MM.1S (cell line): ENCODE results near the gene METTL24.

Experiments
- DNase-seq: peaks from one replicate; pipeline ENCODE4 v3.0.0-alpha.2; 2015
- H2AFZ ChIP-seq: fragments of 300-600 bp; sonication (generic); 2 replicates; pipeline ENCODE4 v1.6.0; 2016; ENCODE audit warnings: antibody characterized with exemption, low read length
- H3F3A ChIP-seq: fragments of 300-600 bp; sonication (generic); 2 replicates; pipeline ENCODE4 v1.6.1; 2016; ENCODE audit warnings: mild to moderate bottlenecking, antibody characterized with exemption, low read length, moderate library complexity, mixed read lengths; ENCODE audit not compliant: insufficient read depth
- H3K27ac ChIP-seq: fragments of 300-600 bp; sonication (generic); 2 replicates; pipeline ENCODE4 v1.5.1; 2016; ENCODE audit warnings: mild to moderate bottlenecking, low read length
- H3K27me3 ChIP-seq: fragments of 300-600 bp; sonication (generic); replicated peaks from 2 replicates; pipeline ENCODE4 v1.6.0; 2016; ENCODE audit warnings: low read length; ENCODE audit not compliant: insufficient read depth
- H3K36me3 ChIP-seq: fragments of 300-600 bp; sonication (generic); replicated peaks from 2 replicates; pipeline ENCODE4 v1.6.1; 2016; ENCODE audit warnings: mild to moderate bottlenecking, low read length, mixed read lengths; ENCODE audit not compliant: insufficient read depth
- H3K4me1 ChIP-seq: fragments of 300-600 bp; sonication (generic); 2 replicates; pipeline ENCODE4 v1.6.1; 2016; ENCODE audit warnings: low read length, mixed read lengths
- H3K4me2 ChIP-seq: fragments of 300-600 bp; sonication (generic); 2 replicates; pipeline ENCODE4 v1.6.0; 2016; ENCODE audit warnings: low read depth, low read length
- H3K4me3 ChIP-seq: fragments of 300-600 bp; sonication (generic); 2 replicates; pipeline ENCODE4 v1.5.1; 2016; ENCODE audit warnings: low read length, mixed read lengths
- H3K79me2 ChIP-seq: fragments of 300-600 bp; sonication (generic); 2 replicates; pipeline ENCODE4 v1.6.1; 2016; ENCODE audit warnings: mixed run types, low read length, mixed read lengths
- H3K9ac ChIP-seq: fragments of 300-600 bp; sonication (generic); 2 replicates; pipeline ENCODE4 v1.6.1; 2016; ENCODE audit warnings: low read length, mixed read lengths
- H3K9me2 ChIP-seq: fragments of 300-600 bp; sonication (generic); replicated peaks from 2 replicates; pipeline ENCODE4 v1.6.1; 2016; ENCODE audit warnings: mild to moderate bottlenecking, low read length, mixed read lengths; ENCODE audit not compliant: insufficient read depth
- H3K9me3 ChIP-seq: fragments of 300-600 bp; sonication (generic); replicated peaks from 2 replicates; pipeline ENCODE4 v1.6.1; 2016; ENCODE audit warnings: mild to moderate bottlenecking, low read length, mixed read lengths; ENCODE audit not compliant: insufficient read depth
- H4K20me1 ChIP-seq: fragments of 300-600 bp; sonication (generic); 2 replicates; pipeline ENCODE4 v1.6.1; 2016; ENCODE audit warnings: mild to moderate bottlenecking, low read length, moderate library complexity, mixed read lengths; ENCODE audit not compliant: insufficient read depth
- CTCF ChIP-seq: fragments of 300-600 bp; sonication (generic); IDR thresholded peaks from 2 replicates; pipeline ENCODE4 v1.5.1; 2016; ENCODE audit warnings: antibody characterized with exemption, low read length, mixed read lengths
- EZH2 ChIP-seq: fragments of 300-600 bp; sonication (generic); optimal IDR thresholded peaks from 2 replicates; pipeline ENCODE3; 2017; ENCODE audit warnings: low read depth, mild to moderate bottlenecking, antibody characterized with exemption, low read length, mixed read lengths
- EZH2phosphoT487 ChIP-seq: fragments of 300-600 bp; sonication (generic); IDR thresholded peaks from 2 replicates; pipeline ENCODE4 v1.6.1; 2018; ENCODE audit warnings: antibody characterized with exemption, low read length

The METTL24 gene

DNA sequence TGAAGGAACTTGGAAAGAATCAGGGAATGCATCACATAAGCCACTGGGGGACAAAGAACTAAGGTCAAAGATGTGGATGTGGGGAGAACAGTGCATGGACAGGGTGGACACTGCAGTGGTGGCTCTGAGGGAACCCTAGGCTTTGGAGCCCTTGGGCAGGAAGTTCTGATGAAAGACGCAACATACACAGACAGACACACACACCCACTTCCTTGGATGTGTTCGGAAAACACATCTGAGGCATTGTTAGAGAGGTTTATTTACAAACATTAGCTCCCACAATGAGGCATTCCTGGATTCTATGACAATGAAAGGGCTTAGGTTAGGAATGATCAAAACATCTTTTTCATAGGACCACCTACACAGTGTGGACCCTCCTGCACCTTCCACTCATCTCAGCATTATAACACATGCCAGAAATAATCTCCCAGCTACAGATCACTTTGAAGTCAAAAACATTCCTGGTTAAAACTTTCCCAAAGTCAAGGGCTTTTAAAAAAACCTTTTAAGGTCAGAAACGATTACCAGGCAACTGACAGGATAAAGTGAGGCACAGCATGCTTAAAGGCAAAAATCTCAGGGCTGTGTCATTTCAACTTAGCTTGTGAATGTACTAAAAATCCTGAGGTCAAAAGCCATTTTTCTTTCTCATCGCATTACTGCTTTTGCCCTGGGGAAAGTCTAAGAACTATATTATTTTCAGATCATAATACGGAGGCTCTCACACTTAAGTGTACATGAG is 6.4 kb upstream of the METTL24 start:
- no peak overlapping the region for H2AFZ ChIP-seq
- no peaks in the 10 kb centered on the region for H4K20me1 ChIP-seq
- no peaks in the 10 kb centered on the region for H3K36me3 ChIP-seq
- DNase-seq = no peak
- no peaks in the 10 kb centered on the region for H3K9me3 ChIP-seq
- TF ChIP-seq EZH2 (no peak), CTCF (no peak), EZH2phosphoT487 (no peak)
- no peaks in the 10 kb centered on the region for H3K9me2 ChIP-seq
- H3K27ac ChIP-seq = no peak overlapping the region
- H3K4me2 ChIP-seq = no peak overlapping the region
- H3K27me3 ChIP-seq = no peaks in the 10 kb centered on the region
- H3K9ac ChIP-seq = no peak overlapping the region
- no peaks in the 10 kb centered on the region for H3F3A ChIP-seq
- H3K4me1 ChIP-seq = no peaks in the 10 kb centered on the region
- H3K79me2 ChIP-seq = no peaks in the 10 kb centered on the region
- no peak overlapping the region for H3K4me3 ChIP-seq

- Histone ChIP-seq H3K4me2 (no peak overlapping the region), H4K20me1 (no peaks in the 10 kb centered on the region), H3F3A (no peaks in the 10 kb centered on the region), H3K9me3 (no peaks in the 10 kb centered on the region), H3K9me2 (no peaks in the 10 kb centered on the region), H2AFZ (no peak overlapping the region), H3K4me1 (no peaks in the 10 kb centered on the region), H3K79me2 (no peaks in the 10 kb centered on the region), H3K36me3 (no peaks in the 10 kb centered on the region), H3K9ac (no peak overlapping the region), H3K27ac (no peak overlapping the region), H3K4me3 (no peak overlapping the region), H3K27me3 (no peaks in the 10 kb centered on the region)
- no peak for DNase-seq
- TF ChIP-seq CTCF = no peak
- TF ChIP-seq EZH2phosphoT487 = no peak
- no peak for TF ChIP-seq EZH2
Observed at GRCh38 chr6:110363748-110364147, 5.6 kb upstream of the METTL24 start.

DNA sequence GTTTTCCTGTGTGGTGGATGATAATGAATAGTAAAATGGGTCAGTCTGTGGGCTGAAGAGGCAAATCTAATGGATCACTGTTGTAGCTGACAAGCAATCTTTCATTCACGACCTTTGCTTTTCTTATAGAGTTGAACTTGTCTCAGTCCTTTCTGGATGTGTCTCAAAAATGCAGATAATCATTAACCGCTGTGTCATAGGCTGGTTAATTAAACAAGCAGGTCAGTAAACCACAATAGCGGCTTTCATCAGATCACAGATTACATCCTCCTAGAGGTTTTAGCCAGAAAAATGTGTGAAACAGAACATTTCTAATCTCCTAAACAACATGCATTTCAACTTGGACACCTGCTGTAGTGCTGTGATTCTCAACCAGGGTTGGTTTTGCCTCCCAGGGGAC is 2.5 kb upstream of the METTL24 start:
- Histone ChIP-seq H3K27ac (no peak overlapping the region), H3F3A (no peaks in the 10 kb centered on the region), H3K4me3 (no peak overlapping the region), H3K4me1 (no peaks in the 10 kb centered on the region), H2AFZ (no peak overlapping the region), H3K4me2 (no peak overlapping the region), H3K9me2 (no peaks in the 10 kb centered on the region), H3K9me3 (no peaks in the 10 kb centered on the region), H3K79me2 (no peaks in the 10 kb centered on the region), H3K27me3 (no peaks in the 10 kb centered on the region), H3K36me3 (no peaks in the 10 kb centered on the region), H4K20me1 (no peaks in the 10 kb centered on the region), H3K9ac (no peak overlapping the region)
- TF ChIP-seq CTCF (no peak), EZH2phosphoT487 (no peak), EZH2 (no peak)
- no peak for DNase-seq
